Measurements from ENCODE around the gene MAP1B.

Gene MAP1B

GRCh38 chr5:72188166-72188565, 80.9 kb downstream of the MAP1B start:
- DNase-seq (ENCODE audit: low spot score): no peak
- TF ChIP-seq, protein P1, sequence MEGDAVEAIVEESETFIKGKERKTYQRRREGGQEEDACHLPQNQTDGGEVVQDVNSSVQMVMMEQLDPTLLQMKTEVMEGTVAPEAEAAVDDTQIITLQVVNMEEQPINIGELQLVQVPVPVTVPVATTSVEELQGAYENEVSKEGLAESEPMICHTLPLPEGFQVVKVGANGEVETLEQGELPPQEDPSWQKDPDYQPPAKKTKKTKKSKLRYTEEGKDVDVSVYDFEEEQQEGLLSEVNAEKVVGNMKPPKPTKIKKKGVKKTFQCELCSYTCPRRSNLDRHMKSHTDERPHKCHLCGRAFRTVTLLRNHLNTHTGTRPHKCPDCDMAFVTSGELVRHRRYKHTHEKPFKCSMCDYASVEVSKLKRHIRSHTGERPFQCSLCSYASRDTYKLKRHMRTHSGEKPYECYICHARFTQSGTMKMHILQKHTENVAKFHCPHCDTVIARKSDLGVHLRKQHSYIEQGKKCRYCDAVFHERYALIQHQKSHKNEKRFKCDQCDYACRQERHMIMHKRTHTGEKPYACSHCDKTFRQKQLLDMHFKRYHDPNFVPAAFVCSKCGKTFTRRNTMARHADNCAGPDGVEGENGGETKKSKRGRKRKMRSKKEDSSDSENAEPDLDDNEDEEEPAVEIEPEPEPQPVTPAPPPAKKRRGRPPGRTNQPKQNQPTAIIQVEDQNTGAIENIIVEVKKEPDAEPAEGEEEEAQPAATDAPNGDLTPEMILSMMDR (IDR thresholded peaks at IDR 0.05; ENCODE audit: borderline replicate concordance, control extremely low read depth, extremely low read depth, insufficient read depth, missing control alignments): no peak
- in situ Hi-C loops (cut with MboI; ENCODE audit: low sequenced_read_pairs, unreplicated experiment): no loop called here

GRCh38 chr5:72189146-72189545, 81.9 kb downstream of the MAP1B start:
- DNase-seq (ENCODE audit: low spot score): no peak
- TF ChIP-seq, protein P1 (IDR thresholded peaks at IDR 0.05; ENCODE audit: borderline replicate concordance, control extremely low read depth, extremely low read depth, insufficient read depth, missing control alignments): no peak
- in situ Hi-C loops (cut with MboI; ENCODE audit: low sequenced_read_pairs, unreplicated experiment): no loop called here

DNA sequence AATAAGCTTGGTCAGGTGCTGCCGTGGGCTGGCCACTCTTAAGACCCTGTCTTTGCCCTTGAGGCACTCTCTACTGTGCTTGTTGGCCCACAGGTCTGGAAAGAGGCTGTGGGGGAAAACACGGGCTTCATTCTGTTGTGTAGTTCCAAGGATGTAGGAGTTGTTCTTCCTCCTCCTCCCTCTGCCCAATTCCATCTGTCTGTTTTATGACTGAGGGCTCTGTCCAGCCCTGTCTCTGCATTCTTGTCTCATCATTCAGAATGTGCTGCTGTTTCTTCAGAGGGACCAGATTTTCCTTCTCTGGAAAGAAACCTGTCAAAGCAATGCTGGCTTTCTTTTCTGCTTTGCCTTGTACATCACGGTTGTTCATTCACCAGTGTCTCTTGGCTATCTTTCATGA, 84.1 kb downstream of the MAP1B start:
- in situ Hi-C loops (cut with MboI; ENCODE audit: low sequenced_read_pairs, unreplicated experiment): no loop called here
- TF ChIP-seq, protein P1 (IDR thresholded peaks at IDR 0.05; ENCODE audit: borderline replicate concordance, control extremely low read depth, extremely low read depth, insufficient read depth, missing control alignments): no peak
- no peak for DNase-seq (ENCODE audit: low spot score)

GRCh38 chr5:72194846-72195245, 87.6 kb downstream of the MAP1B start:
- in situ Hi-C loops (cut with MboI; ENCODE audit: low sequenced_read_pairs, unreplicated experiment): no loop called here
- TF ChIP-seq, protein P1 (IDR thresholded peaks at IDR 0.05; ENCODE audit: borderline replicate concordance, control extremely low read depth, extremely low read depth, insufficient read depth, missing control alignments): no peak
- DNase-seq (ENCODE audit: low spot score): peak; percentile 63

DNA sequence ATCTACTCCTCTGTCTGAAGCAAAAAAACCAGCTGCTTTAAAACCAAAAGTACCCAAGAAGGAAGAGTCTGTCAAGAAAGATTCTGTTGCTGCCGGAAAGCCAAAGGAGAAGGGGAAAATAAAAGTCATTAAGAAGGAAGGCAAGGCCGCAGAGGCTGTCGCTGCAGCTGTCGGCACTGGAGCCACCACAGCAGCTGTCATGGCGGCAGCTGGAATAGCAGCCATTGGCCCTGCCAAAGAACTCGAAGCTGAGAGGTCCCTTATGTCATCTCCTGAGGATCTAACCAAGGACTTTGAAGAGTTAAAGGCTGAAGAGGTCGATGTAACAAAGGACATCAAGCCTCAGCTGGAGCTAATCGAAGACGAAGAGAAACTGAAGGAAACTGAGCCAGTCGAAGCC, 88.3 kb downstream of the MAP1B start:
- in situ Hi-C loops (cut with MboI; ENCODE audit: low sequenced_read_pairs, unreplicated experiment): no loop called here
- TF ChIP-seq, protein P1 (IDR thresholded peaks at IDR 0.05; ENCODE audit: borderline replicate concordance, control extremely low read depth, extremely low read depth, insufficient read depth, missing control alignments): no peak

DNA sequence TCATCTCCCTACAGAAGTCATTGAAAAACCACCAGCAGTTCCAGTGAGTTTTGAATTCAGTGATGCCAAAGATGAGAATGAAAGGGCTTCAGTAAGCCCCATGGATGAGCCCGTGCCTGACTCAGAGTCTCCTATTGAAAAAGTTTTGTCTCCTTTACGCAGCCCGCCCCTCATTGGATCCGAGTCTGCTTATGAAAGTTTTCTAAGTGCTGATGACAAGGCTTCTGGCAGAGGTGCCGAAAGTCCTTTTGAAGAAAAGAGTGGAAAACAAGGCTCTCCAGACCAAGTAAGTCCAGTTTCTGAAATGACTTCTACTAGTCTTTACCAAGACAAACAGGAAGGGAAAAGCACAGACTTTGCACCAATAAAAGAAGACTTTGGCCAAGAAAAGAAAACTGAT, 90.1 kb downstream of the MAP1B start:
- TF ChIP-seq, protein P1 (IDR thresholded peaks at IDR 0.05; ENCODE audit: borderline replicate concordance, control extremely low read depth, extremely low read depth, insufficient read depth, missing control alignments): no peak
- in situ Hi-C loops (cut with MboI; ENCODE audit: low sequenced_read_pairs, unreplicated experiment): no loop called here
- no peak for DNase-seq (ENCODE audit: low spot score)

More for the DNA sequence above, 88.3 kb downstream of the MAP1B start:
- DNase-seq (ENCODE audit: low spot score): no peak

GRCh38 chr5:72199681-72200080, 92.4 kb downstream of the MAP1B start:
- in situ Hi-C loops (cut with MboI; ENCODE audit: low sequenced_read_pairs, unreplicated experiment): no loop called here
- TF ChIP-seq, protein P1 (IDR thresholded peaks at IDR 0.05; ENCODE audit: borderline replicate concordance, control extremely low read depth, extremely low read depth, insufficient read depth, missing control alignments): no peak
- no peak for DNase-seq (ENCODE audit: low spot score)

Measured in GM13976 (cell line).